Hematopoietic multipotent progenitor cell (in vitro differentiated cells): ENCODE results near the gene POLN. TPM values are rescaled to one million over a fixed set of nuclear protein-coding genes. Genes with fewer than 3 reads are reported as not detected.

Source experiments
- DNase-seq, 3 donors: peaks; one replicate each; pipeline ENCODE4 v3.0.0-alpha.2; 2011 to 2015; ENCODE audit warnings: low read depth in 2 of 3, low spot score in 2 of 3
- total RNA-seq: library from RNA; depleted of rRNA; stranded (reverse); fragments of >200 nt; gene quantifications from one replicate; pipeline ENCODE4 v1.2.3, GENCODE V29; 2012

Gene POLN
- total RNA-seq, 1 donor: 0.81 TPM

GRCh38 chr4:2073808-2074481 lies 168.0 kb downstream of the POLN start:
- no peak for DNase-seq

DNA sequence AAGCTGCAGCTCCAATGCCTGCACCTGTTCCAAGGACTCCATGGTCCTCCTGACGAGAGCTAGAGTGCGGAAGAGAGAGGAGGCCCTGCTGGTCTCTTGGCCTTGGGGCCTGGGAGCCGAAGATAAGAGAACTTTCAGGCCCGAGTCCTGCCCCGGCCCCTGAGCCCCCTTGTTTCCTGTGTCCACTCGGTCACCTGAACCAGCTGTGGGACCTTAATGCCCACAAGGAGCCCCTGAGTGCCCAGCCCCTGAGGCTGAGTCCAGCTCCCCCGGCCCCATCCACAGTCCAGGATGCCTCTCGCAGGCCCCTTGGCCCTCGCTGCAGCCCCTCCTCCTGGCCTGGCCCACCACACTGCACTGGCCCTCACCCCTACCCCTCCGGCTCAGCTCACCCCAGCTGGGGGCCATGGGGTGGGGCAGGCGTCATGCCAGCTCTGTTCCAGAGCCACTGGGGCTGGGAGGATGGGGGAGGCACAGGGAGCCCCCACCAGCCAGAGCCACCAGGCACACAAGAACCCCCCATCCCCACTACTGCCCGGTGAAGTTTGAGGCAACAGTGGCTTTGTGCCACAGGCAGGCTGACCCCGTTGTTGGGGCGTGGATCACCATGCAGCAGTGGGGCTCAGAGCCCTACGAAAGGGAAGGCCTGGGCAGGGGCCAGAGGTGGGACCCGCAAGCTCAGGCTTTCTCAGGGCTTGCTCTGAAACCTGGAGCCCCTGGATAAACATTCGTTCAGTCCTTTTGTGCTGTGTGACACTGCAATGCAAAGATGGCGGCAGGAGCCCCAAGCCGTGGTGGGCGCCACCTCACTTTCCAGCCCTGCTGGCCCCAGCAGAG lies 168.7 kb downstream of the POLN start:
- no peak for DNase-seq

DNA sequence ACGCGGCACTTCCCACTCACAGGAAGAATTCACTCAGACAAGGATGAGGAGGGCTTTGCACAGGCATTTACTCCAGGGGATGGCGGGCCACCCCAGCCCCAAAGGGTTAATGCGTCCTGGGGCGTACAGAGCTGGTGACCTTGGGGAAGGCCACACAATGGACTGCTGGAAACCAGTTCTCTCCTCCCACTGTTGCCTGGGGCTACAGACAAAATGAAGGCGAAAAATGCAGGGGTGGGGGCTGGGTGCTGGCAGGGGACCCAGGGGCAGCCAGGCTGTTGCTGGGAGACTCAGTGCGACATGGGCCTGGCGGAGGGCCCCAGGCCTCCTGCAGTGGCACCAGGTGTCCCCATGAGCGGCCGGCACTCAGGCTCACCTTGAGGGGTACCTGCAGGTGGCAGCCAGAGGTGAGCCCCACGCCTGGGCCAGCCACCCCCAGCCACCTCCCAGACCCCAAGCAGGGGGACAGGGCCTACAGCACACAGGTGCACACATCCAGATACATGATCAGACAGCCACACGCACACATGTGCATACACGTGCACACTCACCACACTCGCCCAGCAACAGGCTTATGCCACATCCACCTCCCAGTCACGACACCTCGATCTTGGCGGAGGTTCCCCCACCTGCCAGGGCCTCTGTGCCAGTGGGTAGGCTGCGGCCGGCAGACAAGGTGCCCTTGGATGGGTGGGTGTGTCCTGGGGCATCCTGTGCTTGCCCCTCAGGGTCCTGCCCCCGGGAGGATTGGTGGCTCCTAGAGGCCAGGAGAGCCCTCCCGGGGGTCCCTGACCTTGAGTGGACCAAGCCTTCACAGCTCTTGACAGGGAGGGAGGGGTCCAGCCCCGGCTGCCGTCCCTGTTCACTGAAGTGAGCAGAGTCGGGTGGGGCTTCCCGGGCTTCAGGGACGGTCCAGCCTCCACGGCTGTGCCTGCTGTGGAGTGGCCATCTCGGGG lies 169.7 kb downstream of the POLN start:
- DNase-seq: no peak

GRCh38 chr4:2071252-2071911 lies 170.5 kb downstream of the POLN start:
- DNase-seq: no peak

DNA sequence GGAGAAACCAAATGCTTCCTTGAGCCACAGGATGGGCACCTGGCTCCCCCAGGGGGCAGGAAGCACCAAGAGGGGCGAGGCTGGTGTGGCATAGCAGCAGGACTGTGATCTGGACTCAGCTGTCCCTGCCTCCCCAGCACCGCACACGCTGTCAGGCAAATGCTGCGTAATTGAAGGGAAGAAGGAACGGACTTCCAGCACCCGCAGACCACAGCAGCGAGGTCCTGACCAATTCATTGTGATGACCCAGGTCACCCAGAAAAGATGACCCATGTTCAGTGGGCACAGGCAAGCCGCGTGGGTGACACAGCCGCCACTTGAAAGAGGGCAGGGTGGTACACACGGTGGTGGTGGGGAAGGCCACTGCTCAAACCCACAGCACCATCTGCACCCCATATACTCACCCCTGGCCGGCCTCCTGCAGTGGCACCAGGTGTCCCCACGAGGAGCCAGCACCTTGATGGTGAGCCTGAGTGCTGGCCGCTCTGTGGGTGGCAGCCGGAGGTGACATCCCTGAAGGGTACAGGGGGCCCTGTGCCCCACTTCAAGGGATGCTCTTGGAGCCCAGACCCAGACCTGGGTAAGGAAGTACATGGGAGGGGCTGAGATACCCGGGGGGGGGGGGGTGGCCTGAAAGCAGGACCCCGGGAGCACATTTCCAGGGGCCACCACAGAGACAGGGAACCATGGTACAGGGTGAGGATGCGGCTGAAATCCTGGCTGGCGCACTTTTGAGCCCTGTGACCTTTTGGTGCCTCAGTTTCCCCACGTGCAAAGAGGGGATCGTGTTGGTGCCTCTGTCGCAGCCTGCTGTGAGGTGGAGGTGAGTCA lies 171.3 kb downstream of the POLN start:
- no peak for DNase-seq

DNA sequence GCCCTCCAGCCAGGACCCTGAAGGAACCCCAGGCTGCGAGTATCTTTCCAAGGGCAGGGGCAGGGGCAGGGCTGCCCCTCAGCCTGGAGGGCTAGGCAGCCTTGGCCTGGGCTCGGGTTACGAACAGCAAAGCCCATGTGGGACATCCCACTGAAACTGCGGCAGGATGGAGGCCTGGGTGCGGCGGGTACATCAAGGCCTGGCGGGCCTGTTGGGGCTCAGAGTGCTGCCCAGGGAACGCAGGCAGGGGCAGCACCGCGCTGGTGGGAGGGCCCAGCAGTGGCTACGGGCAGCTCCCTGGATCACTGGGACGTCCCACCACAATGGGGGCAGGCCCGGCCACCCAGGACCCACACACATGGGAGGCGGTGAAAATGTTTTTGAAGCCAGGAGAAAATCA lies 171.9 kb downstream of the POLN start:
- no peak for DNase-seq

GRCh38 chr4:2069161-2069971 lies 172.6 kb downstream of the POLN start:
- DNase-seq: no peak

- DNase-seq: no peak
Measured at GRCh38 chr4:2068566-2068965, 173.4 kb downstream of the POLN start.

DNA sequence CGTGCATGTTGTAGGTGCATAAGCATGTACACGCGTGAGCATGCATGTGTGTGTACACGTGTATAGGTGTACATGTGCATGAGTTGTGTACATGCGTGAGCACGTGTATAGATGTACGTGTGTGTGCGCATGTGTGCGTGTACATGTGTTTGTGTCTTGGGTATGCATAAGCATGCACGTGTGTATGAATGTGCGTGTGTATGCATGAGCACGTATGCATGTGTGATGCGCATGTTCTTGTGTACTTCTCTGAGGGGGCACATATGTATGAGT lies 173.8 kb downstream of the POLN start:
- DNase-seq: no peak

DNA sequence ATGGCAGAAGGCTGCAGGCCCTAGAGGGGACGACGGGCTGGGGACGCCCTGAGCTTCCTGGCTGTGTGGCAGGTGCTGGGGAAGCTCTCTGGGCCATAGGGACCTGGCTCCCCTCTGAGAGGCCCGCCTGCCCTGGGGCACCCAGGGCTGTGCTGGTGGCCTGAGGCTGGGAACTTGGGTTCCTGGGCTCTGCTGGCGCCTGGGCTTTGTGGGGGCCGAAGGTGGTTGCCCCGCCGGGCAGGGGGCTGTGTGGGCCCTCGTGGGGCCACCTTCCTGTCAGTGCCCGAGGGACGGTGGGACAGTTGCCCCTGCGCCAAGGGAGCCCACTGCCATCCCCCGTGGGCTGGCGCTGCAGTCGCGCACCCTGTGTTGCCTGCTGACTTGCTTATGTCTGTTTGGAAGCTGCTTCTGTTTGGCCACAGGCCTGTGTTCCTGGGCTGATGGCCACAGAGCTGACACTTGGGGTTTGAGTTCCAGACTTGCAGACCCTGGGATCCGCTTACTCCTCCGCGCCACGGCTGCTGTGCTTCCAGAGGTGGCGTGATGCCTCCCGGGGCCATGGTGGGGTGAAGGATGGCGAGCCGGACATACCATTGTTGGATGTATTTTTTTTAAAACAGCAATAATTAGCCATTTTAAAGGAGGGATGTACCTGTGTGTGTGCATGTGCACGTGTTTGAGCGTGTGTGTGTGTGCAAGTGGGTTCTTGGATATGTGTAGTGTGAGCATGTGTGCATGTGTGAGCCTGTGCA lies 174.3 kb downstream of the POLN start:
- no peak for DNase-seq

- DNase-seq: no peak
Measured at GRCh38 chr4:2066571-2067445, 175.1 kb downstream of the POLN start.

DNA sequence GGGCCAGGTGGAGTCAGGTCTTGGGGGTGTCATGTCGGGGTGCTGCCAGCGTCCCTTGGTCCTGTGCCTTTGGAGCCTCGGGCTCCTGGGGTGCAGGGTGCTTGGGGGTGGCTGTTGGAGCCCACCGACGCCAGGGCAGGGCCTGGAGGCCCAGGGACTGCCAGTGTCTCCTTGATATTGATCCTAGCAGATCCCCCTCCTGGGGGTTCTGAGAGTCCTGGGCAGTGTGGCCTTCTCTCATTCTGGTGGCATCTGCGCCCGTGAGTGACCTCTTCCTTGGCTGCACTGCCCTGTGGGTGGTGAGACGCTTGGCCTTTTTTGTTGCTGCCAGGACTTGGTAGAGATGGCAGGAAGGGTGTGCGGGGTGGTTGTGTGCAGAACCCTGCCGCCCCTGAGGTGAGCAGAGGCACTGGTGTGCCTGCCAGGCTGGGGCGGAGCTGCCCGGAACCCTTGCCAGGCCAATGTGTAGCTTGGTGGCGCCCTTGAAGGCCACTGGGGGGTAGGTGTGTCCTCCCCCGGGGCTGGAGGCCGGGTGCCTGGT lies 175.8 kb downstream of the POLN start:
- no peak for DNase-seq

- no peak for DNase-seq
Measured at GRCh38 chr4:2065106-2065930, 176.6 kb downstream of the POLN start.

GRCh38 chr4:2064276-2064991 lies 177.5 kb downstream of the POLN start:
- DNase-seq: no peak

DNA sequence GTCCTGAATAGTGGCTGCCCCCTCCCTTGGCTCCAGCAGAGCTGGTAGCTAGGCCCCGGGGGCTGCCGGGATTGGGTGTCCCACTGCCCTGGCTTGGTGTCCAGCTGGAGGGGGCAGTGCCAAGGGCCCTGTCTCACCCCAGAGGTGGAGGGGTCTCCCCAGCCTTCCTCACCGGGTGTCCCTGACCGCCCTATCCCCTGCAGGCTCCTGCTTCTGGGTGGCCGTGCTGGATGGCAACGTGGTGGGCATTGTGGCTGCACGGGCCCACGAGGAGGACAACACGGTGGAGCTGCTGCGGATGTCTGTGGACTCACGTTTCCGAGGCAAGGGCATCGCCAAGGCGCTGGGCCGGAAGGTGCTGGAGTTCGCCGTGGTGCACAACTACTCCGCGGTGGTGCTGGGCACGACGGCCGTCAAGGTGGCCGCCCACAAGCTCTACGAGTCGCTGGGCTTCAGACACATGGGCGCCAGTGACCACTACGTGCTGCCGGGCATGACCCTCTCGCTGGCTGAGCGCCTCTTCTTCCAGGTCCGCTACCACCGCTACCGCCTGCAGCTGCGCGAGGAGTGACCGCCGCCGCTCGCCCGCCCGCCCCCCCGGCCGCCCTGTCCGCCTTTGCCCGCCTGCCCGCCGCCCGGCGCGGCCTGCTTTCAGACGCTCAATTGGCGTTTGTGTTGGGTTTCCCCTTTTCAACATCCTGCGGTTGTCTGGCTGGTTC lies 178.2 kb downstream of the POLN start:
- no peak for DNase-seq
